ENCODE data around the gene PAGR1.

Gene PAGR1

DNA sequence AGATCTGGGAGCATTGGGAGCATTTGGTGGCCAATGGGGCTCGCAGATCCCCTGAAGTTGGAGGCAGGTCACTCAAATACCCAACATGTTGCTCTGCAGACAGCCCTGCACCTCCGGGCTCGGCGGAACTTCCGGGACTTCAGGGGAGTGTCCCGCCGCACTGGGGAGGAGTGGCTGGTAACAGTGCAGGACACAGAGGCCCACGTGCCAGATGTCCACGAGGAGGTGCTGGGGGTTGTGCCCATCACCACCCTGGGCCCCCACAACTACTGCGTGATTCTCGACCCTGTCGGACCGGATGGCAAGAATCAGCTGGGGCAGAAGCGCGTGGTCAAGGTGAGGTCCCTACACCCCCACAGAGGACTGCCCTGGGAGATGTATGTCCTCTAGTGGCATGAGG, 20.7 kb downstream of the PAGR1 start:
- DNase-seq (ENCODE audit: low read depth, low spot score): no peak

DNA sequence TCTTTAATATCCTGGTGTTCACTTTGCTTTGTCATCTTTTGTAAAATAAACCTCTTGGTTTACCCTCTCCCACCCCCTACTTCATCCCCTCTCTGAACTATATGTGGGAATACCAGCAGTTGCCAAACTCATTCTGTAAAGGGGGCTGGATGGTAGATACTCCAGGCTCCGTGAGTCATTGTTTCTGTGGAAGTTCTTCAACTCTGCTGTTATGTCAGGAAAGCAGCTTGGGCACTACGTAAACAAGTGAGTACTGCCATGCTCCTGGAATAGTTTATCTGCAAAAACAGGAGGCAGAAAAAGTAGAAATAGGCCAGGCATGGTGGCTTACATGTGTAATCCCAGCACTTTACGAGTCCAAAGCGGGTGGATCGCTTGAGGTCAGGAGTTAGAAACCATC, 21.9 kb downstream of the PAGR1 start:
- DNase-seq (ENCODE audit: low read depth, low spot score): no peak

- DNase-seq (ENCODE audit: low read depth, low spot score): no peak
These were observed 23.9 kb downstream of the PAGR1 start for GRCh38 chr16:29839822-29840221.

DNA sequence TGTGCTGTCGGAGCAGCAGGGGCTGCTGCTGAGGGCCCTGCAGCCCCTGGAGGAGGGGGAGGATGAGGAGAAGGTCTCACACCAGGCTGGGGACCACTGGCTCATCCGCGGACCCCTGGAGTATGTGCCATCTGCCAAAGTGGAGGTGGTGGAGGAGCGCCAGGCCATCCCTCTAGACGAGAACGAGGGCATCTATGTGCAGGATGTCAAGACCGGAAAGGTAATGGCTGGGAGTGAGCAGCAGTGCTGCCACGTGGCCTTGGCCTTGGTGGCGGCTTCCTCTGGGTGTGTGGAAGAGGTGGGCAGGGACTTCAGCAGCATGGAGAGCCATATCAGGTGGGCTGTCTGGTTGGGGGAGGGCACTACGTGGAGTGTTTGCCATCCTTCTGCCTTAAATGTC, 24.3 kb downstream of the PAGR1 start:
- DNase-seq (ENCODE audit: low read depth, low spot score): no peak

GRCh38 chr16:29841631-29842030, 25.7 kb downstream of the PAGR1 start:
- no peak for DNase-seq (ENCODE audit: low read depth, low spot score)

GRCh38 chr16:29842732-29843346, 26.9 kb downstream of the PAGR1 start:
- DNase-seq (ENCODE audit: low read depth, low spot score): no peak

GRCh38 chr16:29843931-29844330, 28.0 kb downstream of the PAGR1 start:
- no peak for DNase-seq (ENCODE audit: low read depth, low spot score)

- no peak for DNase-seq (ENCODE audit: low read depth, low spot score)
These were observed 28.8 kb downstream of the PAGR1 start for GRCh38 chr16:29844575-29845331.

- DNase-seq (ENCODE audit: low read depth, low spot score): no peak
These were observed 29.7 kb downstream of the PAGR1 start for GRCh38 chr16:29845656-29846055.

- DNase-seq (ENCODE audit: low read depth, low spot score): peak; percentile 64
These were observed 32.7 kb downstream of the PAGR1 start for GRCh38 chr16:29848420-29849297.

DNA sequence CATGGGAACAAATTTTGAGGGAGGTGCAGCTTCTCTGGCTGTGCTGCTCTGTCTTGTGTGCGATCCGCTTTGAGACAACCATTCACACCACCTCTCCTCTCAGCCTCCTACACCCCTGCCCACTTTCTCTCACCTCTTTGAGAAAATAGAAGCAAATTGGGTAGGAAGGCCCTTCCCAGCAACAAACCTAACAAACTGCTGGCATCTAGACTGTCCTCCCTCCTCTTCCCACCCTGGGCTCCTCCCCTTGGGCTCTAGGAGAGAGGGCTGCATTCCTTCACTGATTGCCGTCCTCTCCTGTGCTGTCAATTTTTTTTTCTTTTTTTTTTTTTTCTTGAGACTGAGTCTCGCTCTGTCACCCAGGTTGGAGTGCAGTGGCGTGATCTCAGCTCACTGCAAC, 33.6 kb downstream of the PAGR1 start:
- no peak for DNase-seq (ENCODE audit: low read depth, low spot score)

DNA sequence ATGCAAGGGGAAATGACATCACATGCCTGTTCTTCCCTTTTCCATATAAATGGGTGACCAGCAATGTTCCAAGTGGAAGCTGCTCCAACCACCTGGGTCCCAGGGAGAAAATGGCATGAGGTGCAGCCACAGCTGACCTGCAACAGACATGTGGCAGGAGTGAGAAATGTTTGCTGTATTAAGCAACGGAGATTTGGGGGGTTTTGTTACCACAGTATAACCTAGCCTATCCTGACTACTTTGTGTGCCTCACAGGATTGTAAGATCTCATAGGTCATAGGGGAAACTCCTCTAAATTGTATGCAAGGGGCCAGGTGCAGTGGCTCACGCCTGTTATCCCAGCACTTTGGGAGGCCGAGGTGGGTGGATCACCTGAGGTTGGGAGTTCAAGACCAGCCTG, 35.0 kb downstream of the PAGR1 start:
- no peak for DNase-seq (ENCODE audit: low read depth, low spot score)

- no peak for DNase-seq (ENCODE audit: low read depth, low spot score)
These were observed 36.7 kb downstream of the PAGR1 start for GRCh38 chr16:29852654-29853053.

DNA sequence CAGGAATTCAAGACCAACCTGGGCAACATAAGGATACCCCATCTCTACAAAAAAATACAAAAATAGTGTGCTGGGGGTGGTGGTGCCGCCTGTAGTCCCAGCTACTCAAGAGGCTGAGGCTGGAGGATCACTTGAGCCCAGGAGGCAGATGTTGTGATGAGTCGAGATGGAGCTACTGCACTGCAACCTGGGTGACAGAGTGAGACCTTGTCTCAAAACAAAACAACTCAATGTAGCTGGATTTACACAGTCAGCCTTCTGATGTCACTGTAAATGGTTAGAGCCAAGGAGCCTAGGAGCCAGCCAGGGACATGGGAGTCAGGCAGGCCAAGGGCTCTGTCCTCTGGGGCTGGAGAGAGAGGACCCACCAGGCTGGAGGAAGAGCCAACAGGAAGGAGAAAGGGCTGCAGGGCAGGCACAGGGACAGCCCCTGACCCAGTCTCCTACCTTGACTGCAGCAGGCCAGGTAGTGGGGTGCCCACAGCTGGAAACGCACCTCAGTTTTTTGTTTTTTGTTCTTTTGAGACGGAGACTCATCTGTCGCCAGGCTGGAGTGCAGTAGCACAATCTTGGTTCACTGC, 38.7 kb downstream of the PAGR1 start:
- DNase-seq (ENCODE audit: low read depth, low spot score): no peak

- DNase-seq (ENCODE audit: low read depth, low spot score): no peak
These were observed 41.3 kb downstream of the PAGR1 start for GRCh38 chr16:29857133-29857760.

DNA sequence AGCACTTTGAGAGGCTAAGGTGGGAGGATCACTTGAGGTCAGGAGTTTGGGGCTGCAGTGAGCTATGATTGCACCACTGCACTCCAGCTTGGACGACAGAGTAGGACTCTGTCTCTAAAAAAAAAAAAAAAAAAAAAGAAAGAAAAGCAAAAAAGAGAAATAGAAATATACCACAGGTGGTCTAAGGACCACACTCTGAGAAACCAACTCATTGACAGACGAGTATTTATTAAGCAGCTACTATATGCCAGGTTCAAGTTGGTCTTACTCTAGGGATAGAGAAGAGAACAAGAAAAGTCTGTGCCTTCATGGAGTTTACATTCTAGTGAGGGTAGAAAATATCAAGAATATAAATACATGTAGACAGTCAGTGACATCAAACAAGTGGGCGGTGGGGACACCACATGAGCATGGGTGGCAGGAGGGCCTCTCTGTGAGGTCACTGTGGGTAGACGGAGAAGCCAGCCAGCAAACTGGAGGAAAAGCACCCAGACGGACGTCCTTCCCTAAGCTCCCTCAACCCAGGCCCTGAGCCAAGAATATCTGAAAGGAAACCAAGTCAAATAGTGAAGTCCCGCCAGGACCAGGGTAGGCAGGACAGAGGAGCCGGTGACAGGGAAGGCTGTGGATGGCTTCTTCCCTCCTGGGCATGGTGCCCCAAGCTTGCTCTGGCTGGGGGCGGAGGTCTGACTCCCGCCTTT, 42.3 kb downstream of the PAGR1 start:
- DNase-seq (ENCODE audit: low read depth, low spot score): no peak

- no peak for DNase-seq (ENCODE audit: low read depth, low spot score)
These were observed 43.0 kb downstream of the PAGR1 start for GRCh38 chr16:29858974-29859373.

- DNase-seq (ENCODE audit: low read depth, low spot score): no peak
These were observed 44.3 kb downstream of the PAGR1 start for GRCh38 chr16:29860218-29860617.

DNA sequence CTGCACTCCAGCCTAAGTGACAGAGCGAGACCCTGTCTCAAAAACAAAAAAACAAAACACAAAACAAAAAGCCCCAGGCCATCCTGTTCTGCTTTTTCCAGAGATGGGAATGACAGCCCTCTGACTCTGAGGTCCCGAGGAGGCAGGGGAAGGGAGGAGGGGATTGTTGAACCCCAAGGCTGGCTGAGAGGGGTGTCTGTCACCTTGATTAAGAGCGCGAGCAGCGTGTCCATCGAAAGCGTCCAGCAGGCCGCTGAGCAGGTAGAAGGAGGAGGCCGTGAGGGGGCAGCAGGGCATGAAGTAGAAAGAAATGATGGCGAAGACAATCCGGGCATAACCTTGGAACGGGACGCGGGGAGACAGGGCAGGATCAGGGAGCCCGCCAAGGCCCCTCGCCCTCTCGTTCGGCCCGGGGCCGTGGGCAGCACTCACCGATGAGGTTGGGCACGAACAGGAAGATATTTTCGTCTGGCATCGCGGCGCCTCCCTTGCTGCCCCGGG, 46.5 kb downstream of the PAGR1 start:
- no peak for DNase-seq (ENCODE audit: low read depth, low spot score)

- peak; percentile 79 for DNase-seq (ENCODE audit: low read depth, low spot score)
These were observed 47.1 kb downstream of the PAGR1 start, which contains the start of gene CDIPT for GRCh38 chr16:29862884-29863668. TSS of gene CDIPT (minus strand) at chr16:29863226. CDS start at chr16:29862857, 369 bp downstream.

All from activated naive CD8-positive, alpha-beta T cell treated with anti-CD3 and anti-CD28 coated beads, Interleukin-2, amount 50 U/mL, for 16 hours (primary cell).